SU-DHL-6 (cell line): ENCODE measurements around the gene SLC4A1.

ENCODE experiments used
- CTCF ChIP-seq: fragments of 200-600 bp; sonication (generic); IDR thresholded peaks from one replicate; pipeline ENCODE4 v1.5.1; 2017; ENCODE audit warnings: antibody characterized with exemption, mild to moderate bottlenecking, low read length, moderate library complexity; ENCODE audit not compliant: insufficient read depth, poor library complexity, severe bottlenecking
- EZH2phosphoT487 ChIP-seq: fragments of 200-600 bp; sonication (generic), shearing (Covaris generic); conservative IDR thresholded peaks from 2 replicates; pipeline ENCODE4 v1.6.1; 2018; ENCODE audit warnings: mild to moderate bottlenecking, antibody characterized with exemption, low read length, moderate library complexity, mixed read lengths

DNA sequence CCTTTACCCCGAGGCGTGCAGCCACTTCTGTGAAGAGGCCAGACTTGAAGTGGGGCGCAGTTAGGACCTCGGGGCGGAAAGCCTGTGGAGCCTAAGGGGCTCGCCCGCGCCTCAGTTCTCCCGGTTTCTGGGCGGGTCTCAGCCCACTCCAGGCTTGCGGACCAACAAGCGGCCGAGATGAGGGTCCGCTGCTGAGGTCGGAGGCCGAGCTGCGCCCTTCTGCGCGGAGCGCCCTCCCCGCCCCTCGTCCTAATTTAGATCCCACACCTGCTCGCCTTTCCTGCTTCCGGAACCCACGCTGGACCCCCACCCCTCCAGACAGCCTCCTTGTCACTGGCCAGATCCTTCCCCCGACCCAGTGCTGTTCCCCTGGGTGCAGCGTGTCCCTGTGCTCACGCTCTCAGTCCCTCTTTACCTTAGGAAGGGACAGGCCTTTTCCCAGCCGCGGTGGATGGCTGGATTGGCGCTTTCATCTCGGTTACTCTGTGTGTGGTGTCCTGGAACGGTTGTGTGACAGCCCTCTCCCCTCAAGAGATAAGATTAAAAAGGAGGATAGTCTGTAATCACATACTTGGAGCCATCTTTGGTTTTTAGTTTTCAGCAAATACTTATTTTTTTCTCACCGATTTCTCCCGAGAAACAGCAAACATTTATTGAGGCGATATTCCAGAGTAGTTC, 67.3 kb downstream of the SLC4A1 start:
- TF ChIP-seq CTCF (no peak), EZH2phosphoT487 (no peak)
